Measurements from ENCODE around the gene ELMO3.

The ELMO3 gene

DNA sequence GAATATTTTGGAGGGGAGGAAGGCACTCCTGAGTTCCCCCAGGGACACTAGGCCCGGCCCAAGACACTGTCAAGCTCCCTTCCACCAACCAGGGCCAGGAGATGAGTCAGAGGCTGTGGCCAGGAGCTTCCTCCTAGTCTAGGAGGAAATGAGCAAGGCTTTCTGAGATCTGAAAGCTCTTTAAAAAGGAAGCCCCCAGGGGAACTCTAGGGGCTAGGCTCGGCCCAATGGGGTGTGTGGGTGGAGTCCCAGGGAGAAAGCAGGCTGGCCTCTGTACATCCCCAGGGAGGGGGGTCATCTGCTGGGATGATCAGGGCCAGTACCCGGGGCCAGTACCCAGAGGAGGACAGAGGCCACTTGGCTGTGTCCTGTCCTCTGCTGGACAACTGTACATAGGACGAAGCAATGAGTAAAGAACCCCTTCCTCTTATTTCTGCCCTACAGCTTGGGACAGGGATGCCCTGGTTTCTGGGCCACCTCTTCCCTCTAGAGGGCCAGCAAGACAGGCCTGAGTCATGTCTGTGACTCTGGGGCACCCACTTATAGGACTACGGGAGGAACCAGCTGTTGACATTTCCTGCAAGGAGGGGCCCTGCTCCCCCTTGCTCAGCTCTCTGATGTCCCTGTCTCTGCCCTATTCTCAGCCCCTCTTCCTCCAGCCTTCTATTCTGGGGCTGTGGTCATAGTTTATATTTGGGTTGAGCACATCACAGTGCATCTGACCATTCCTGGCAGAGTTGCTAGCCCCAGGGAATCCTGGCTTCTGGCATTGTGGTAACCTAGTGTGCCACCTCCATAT is 45.7 kb downstream of the ELMO3 start:
- DNase-seq: peak; percentile 79 to 84

DNA sequence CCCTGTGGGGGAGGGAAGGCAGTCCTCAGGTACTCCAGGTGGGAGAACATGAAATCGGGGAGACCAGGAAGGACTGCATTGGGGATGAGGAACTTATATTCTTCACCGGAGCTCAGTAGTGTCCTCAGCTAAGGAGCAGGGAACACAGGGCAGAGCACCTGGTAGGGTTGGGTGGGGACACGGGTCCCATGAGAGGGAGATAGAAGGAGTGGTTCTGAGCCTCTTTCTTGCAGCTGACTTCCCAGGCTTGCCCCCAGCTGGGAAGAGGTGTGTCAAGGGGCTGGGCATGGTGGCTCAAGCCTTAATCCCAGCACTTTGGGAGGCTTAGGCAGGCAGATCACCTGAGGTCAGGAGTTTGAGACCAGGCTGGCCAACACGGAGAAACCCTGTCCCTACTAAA is 46.3 kb downstream of the ELMO3 start:
- no peak for DNase-seq

DNA sequence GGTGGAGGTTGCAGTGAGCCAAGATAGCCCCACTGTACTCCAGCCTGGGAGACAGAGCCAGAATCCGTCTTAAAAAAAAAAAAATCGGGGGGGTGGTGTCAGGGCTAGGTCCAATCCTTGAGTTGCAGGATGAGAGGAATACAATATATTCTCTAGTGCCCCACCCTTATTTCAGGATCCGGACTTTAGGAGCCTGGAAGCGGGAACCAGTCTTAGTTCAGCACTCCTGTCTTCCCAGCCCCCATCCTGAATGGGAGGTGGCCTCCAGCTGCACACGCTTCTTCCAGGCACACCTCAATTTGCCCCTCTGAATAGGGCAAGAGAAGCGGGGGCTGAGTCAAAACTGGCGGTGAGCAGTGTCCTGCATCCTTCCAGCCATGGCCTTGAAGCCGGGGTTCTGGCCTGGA is 46.7 kb downstream of the ELMO3 start:
- no peak for DNase-seq

DNA sequence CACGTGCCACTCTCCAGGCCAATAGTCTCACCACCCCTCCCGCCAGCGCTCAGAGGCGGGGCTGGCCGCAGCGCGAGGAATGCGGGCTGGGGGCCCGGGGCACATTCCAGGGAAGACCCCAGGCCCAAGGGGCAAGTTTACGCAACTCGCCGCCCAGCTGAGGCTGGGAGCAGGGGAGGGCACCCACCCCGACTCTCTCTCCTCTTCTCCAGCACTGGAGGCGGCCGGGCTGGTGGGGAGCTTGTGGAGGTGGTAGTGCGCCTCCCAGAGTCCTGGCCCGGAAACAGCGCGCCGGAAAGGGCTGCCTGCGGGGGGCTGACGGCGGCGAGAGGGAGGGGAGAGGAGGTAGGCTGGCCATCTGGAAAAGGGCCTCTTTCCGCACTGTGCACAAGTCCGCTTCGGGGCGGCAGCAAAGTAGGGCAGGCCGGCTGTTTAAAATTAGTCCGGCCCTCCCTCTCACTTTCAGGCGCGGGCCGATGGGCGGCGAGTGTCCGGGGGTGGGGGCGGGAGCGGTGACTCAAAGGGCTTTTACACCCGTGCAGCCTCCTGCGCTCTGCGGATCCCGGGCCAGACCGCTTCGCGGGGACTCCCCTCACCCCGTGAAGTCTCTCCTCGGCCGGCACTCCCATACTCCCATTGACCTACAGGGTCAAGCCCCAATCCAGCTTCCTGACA is 47.3 kb downstream of the ELMO3 start:
- peak; percentile 42 to 76 for DNase-seq

DNA sequence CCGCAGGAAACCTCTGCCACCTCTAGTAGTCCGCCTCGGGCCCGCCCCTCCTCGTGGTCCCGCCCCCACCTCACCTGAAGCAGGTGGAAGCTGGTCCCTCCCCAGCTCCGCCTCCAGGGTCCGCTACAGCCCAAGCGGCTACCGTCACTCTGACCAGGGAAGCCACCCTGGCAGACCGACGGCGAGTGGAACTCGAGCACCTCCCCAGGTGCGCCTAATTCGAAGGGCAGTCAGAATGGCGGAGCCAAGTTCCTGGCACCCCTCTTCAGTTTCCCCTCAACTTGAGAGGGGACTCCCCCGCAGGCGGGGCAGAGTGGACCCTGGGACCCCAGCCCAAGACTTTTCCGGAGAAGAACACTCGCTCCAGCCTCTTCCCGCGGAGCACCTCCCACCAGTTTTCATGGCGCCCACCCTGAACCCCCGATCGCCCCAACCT is 47.8 kb downstream of the ELMO3 start:
- no peak for DNase-seq

DNA sequence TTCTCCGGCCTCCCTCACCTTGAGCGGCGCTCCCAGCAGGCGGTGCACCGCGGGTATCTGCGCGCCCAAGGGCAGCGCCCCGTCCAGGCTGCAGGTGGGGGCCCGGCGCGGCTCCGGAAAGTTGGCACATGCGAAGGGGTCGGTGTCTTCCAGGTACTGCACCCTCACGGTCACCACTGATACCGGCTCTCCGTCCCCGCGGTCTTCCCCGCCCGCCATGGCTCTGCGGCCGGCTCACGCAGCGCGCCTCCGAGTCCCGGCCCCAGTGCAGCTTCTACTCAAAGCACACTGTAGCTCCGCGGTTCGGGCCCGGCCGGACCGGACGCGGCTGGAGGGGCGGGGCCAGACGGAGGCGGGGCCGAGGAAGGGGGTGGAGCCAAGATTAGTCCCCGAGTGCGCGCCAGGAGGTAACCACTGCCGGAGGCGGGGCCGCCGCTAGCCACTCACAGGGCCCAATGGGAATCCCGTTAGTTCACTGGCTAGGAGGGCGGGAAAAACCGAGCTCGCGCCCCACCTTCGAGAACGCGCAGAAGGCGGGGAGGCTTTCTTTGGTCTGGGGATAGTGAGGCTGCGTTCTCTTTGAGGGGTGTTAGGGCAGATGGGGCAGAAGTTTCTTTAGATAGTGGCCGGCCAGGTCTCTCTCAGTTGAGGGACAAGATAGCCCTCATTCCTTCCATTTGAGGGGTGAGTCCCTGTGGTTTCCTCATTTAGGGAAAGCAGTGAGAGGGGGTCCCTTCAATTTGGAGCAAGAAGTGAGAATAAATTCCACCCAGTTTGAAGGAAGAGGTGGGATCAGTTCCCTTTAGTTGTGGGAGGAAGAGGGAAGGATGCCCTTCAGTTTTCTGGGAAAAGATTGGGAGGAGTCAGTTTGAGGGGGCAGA is 48.5 kb downstream of the ELMO3 start, which contains the start of gene FHOD1:
FHOD1 (minus strand) TSS at position 290 of the 881 bp plus-strand sequence; CDS start at position 219, 71 bp downstream.
- peak; percentile 90 to 94 for DNase-seq

DNA sequence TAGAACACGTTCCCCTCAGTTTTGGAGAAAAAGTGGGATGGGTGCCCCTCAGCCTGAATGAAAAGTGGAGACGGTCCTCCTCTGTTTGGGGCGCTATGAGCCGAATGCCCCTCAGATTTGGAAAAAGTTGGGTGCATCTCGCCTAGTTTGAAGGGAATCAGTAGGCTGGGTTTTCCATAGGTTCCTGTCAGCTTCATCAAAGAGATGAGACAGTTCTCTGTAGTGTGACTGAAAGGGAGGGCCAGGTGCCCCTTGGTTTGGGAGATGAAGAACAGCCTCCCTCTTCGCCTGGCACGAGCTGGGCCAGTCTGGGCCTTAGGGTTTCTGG is 49.1 kb downstream of the ELMO3 start:
- DNase-seq: peak in 1 of 2 experiments; percentile 28

DNA sequence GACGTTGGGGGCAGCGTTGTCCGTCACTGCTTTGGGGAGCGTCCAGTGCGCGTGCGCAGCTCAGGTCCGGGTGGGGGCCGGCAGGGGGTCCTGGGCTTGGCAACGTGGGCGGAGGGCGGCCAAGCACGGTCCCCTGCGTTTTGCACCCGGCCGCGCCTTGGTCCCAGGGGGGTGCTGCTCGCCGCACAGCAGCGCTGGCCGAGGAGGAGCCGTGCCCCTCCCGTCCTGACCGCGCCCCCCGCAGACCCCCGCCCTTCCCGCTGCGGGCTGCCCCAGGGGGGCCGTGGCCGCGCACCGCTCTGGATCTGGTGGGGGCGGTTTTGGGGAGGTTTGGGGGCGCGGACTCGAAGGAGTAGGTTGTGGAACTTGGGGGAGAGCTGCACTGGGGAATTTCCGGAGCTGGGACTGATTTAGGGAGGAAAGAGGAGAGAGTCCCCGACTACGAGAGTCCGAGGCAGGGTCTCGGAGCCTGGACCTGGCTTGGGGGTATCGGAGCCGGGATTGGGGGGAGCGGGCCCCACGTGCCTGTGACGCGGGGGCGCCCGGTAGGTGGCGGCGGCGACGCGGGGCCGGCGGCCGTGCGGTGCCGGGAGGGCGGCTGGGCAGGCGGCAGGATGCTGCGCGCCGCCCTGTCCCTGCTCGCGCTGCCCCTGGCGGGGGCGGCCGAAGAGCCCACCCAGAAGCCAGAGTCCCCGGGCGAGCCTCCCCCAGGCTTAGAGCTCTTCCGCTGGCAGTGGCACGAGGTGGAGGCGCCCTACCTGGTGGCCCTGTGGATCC is 49.7 kb downstream of the ELMO3 start, which contains the start of gene SLC9A5:
SLC9A5 (plus strand) TSS at position 579 of the 777 bp plus-strand sequence; CDS start at position 615, 36 bp downstream.
- DNase-seq: no peak

DNA sequence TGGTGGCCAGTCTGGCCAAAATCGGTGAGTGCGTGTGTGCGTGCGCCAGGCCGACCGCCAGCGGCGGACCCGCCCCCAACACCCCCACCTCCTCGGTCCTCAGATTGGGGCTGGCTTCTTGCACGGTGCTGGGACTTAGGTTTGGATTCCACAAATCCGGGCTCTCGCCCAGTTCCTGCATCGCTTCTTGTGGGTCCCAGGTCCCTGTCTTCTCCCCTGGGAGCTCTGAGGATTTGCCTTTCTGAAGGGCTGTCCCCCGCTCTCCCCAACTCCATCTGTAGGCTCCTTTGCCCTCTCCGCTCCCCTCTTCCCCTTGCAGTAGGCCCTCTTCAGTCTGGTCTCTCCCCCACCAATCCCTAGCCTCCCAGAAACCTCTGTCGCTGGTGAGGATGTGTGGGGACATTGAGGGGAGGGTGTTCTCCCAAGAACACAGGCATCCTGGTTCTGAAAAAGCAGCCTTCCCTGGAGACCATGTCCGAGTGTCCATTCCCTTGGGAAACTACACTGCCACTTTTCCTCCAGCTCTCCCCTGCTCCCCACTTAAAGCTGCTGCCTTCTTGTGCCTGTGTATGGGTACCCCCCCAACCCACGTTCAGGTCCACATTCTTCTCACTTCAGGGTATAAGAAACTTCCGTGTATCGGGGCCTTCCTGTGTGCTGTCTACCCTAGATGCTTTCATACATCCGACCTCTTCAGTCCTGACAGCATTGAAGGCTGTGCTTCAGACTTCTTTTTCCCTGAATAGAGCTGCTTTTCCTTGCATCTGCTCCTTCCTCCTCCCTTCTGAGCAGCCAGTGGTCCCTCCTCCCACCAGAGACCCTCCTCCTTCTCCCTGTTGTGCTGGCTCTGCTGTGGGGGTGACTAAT is 50.5 kb downstream of the ELMO3 start:
- DNase-seq: no peak

DNA sequence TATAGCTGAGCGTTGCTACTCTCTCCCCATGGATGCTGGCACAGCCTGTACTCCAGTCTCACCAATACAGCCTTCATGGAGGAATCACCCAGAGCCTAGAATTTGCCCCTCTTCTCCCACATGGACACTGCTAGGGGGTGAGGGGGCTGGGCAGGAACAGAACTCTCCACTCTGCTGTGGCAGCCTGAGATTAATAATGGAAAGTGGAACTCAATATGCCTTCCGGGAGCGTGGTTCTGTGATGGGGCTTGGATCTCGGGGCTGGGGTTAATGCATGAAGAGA is 51.1 kb downstream of the ELMO3 start:
- no peak for DNase-seq

DNA sequence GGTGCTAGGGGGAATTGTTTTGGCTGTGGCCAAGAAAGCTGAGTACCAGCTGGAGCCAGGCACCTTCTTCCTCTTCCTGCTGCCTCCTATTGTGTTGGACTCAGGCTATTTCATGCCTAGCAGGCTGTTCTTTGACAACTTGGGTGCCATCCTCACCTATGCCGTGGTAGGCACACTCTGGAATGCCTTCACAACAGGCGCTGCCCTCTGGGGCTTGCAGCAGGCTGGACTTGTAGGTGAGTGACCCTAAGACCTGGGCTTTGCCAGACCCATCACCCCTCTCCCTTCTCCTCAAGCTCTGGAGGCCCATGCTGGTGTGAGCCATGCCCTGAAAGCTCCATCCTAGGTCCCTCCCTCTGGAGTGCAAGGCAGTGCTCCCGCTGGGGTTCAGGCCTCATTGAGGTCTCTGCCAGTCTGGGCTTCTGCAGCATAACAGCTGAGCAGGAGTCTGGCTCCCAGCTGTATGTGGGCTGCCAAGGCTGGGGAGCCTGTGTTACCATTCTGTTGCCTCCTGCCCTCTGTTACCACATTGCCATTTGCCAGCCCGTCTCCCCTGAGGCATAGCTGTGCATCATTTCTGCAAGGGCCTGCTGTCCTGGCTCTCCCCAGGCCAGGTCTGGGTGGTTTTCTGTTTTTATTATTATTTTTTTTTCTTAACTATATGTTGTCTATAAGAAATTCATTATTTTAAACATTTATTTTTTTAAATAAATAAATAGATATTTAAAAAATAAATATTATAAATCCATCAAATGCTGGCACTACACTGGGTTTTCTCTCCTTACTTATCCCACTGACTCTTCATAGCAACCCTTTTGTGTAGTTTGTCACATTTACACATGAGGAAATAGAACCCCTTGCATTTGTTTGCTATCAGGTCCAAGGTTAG is 53.9 kb downstream of the ELMO3 start:
- no peak for DNase-seq
